IPS DF 4.7 (cell line): Measurements from ENCODE around the gene KLF16.

Source experiments
- DNase-seq: peaks from one replicate; pipeline ENCODE4 v3.0.0-alpha.2; 2013; ENCODE audit warnings: low spot score; ENCODE audit errors: extremely low read depth

Gene KLF16

DNA sequence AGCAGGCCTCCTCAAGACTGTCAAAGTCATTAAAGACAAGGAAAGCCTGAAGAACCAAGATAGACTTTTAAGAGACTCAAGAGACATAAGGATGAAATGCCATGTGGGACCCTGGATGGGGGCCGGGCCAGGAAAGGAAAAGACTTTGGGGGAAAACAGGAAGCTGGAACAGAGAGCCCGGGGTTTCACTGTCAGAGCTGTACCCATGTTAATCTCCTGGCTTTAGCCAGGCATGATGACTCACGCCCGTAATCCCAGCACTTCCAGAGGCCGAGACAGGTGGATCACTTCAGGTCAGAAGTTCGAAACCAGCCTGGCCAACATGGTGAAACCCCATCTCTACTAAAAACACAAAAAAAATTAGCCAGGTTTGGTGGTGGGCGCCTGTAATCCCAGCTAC lies 5.6 kb upstream of the KLF16 start:
- no peak for DNase-seq

DNA sequence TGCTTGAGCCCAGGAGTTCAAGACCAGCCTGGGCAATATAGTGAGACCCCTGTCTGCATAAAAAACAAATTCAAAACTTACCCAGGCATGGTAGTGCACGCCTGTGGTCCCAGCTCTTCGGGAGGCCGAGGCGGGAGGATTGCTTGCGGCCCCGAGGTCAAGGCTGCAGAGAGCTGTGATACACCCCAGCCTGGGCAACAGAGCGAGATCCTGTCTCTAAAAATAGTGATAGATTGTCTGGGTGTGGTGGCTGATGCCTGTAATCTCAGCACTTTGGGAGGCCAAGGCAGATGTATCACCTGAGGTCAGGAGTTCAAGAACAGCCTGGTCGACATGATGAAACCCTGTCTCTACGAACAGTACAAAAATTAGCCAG lies 4.0 kb upstream of the KLF16 start:
- no peak for DNase-seq

DNA sequence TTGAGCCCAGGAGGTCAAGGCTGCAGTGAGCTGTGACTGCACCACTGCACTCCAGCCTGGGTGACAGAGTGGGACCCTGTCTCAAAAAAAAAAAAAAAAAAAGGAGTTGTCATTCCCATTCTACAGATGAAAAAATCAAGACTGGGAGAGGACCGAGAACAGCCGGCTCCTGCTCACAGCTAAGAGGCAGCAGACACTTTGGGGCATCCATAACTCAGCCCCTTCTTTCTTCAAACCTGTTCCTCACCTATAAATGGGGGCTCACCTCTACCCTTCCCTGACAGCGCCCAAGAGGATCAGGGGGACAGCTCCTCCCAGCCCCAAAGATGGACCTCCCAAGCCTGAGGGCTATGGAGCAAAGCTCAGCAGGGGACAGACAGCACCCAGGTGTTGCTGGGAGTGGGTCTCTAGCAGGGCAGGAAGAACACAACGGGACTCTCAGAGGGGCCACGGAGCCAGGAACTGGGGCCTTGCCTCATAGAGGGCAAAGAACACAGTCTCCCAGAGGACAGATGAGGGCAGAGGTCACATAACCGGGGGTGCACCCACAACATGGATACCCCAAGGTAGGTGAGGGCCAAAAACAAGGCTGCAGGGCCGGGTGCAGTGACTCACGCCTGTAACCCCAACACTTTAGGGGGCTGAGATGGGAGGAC lies 3.4 kb upstream of the KLF16 start:
- DNase-seq, result no peak

DNA sequence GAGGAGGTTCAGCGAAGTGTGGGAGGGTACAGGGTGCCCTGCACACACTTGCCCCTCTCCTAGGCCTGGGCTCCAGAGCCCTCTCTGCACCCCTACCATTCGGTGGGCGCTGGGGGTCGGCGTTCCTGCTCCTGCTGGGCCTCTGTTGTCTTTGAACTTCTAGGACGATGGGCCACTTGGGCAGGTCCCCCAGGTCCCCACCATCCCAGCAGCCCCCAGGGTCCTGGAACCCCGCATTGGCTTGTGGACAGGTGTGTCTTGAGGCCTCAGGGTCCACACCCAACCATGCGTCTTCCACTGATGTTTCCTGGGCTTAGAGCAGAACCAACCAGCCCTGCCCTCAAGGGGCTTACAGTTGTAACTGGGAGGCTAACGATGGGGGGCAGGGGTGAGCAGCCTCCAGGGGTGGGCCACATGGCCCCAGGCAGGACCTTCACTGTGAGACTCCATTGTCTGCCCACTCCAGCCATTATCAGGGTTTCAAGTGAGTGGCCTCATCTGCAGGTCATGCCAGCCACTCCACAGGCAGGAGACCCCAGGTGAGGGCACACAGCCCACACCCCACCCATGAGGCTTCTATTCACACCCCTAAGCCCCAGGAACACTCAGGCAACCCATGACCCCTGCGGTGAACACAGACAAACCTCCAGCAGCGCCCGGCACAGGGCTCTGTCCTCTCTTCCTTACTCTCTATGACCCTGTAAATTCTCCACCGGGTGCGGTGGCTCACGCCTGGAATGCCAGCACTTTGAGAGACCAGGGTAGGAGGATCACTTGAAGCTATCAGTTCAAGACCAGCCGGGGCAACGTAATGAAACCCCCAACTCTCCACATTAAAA lies 2.0 kb upstream of the KLF16 start:
- DNase-seq, result no peak

DNA sequence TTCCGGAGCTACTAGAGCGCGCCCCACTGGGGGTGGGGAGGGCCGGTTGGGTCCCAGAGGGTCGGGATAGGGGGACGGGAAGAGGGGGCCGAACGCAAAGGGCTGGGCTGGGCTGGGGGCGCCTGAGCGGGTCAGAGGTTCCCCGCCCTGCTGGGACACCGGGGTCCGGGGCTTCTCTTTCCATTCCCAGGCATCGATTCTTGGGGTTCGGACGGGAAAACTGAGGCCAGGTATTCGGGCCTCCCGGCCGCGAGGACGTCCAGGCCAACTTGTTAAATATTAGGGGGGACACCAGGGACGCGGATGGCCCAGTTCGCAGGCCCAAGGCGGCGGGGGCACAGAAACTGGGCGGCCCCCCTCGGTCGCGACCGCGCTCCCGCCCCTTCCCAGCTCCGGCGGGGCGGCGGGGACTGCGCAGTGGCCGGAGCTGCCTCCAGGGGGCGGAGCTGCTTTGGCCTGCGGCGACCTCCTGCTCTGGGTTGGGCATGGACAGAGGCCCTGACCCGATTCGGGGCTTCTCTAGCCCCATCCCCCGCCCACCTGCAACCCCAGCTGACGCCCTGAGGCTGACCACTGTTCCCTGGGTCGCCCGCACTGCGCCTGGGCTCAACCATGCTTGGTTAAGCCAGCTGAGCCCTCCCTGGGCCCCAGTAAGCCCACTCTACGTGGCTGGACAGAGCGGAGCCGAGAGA lies 1.2 kb upstream of the KLF16 start:
- DNase-seq, result no peak

DNA sequence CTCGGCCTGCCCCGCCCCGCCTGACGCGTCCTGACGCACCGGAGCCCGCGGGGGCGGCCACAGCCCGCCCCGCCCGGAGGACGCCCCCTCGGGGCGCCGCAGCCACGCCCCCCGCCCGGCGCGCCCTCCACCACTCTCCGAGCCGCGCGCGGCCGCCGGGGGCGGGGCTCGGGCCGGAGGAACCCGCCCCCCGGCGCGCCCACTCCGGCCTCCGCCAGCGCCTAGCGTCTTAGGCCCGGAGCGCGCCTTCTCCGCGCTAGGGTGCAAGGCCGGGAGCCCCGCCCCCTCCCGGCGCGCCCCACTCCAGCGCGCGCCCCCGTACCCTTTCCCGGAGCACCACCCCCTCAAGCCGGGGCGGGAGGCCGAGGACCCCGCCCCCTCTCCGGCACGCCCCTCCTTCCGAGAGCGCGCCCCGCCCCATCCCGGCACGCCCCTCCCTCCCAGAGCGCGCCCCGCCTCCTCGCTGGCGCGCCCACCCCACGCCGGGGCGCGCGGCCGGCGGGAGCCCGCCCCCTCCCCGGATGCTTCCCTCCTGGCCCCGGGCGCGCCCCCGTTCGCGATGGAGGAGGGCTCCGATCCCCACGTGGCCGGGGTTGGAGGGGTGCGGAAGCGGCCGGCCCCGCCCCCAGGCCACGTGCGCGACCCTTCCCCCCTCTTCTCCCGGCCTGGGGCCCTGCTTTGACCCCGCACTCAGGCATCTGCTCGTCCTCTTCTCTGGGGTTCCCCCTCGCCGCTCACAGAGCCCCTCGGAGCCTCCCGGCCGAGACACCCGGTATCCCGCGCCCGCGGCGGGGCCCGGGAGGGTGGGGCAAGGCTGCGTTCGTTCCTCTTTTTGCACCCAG lies 480 bp upstream of the KLF16 start:
- DNase-seq, result no peak

DNA sequence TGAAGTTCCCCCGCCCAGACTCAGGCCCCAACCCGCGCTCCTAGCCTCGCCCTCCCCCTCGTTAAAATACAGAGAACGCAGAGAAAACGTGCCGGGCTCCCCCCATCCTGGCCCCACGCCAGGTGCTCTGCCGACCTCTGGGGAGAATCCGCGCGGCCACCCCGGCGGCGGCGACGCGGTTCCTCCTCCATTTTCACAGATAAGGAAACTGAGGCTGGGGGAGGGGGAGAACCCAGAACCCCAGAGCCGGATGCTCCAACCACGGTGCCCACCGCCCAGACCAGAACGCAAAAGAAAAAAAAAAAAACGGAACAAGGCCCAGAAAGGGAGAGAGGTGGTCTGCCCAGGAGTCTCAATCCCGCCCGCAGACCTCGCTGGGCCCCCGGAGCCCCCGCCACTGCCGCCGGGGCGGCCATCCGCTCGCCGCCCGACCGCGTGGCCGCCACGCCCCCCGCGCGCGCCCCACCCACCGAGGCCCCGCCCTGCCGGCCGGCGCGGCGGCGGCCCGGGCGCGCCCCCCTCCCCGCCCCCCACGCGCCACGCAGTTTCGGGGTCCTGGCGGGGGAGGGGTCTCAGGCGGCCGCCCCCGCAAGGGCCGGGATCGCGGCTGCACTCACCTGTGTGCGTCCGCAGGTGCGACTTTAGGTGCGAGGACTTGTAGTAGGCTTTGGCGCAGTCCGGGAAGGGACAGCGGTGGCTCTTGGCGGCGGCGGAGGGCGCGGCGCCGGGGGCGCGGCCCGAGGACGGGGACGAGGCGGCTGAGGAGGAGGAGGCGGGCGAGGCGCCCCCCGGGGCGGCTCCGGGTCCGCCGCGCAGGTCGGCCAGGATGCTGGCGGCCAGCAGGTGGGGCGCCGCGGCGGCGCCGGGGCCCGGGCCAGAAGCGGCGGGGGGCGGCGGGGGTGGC lies 703 bp downstream of the KLF16 start:
- DNase-seq, result no peak

DNA sequence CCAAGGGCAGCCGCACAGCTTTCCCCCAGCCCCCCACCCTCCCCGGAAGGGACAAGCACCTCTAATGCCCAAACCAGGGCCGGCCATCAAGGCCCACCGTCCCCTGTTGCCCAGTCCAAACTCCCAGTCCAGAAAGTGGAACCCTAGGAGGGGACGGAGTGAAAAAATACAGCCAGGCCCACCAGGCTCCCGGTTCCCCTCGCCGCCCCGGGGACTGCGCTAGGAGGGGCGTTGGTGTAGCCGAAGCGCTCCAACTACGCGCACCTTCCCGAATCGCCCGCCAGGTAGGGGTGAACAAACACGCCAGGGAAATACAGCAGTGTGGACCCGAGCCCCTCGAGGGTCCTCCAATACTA lies 1.3 kb downstream of the KLF16 start:
- no peak for DNase-seq

DNA sequence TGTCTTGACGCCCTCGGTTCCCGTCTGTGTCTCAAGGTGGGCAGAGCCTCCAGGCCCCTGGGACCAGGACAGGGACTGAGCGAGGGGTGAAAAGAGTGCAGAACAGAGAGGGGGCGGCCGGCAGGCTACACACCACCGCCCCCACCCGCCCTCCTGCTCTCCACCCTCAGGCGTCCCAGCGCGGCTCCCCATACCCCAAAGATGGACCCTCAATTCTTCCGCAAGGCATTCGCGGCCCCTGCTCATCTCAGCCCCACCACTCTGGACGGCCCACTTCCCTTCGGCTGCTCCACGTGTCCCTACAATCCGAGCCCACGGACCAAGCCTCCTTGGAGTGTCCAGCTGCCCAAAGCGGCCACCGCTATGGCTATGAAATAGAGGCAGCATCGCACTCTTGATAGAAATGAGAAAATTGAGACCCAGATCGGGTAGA lies 1.8 kb downstream of the KLF16 start:
- DNase-seq, result no peak

DNA sequence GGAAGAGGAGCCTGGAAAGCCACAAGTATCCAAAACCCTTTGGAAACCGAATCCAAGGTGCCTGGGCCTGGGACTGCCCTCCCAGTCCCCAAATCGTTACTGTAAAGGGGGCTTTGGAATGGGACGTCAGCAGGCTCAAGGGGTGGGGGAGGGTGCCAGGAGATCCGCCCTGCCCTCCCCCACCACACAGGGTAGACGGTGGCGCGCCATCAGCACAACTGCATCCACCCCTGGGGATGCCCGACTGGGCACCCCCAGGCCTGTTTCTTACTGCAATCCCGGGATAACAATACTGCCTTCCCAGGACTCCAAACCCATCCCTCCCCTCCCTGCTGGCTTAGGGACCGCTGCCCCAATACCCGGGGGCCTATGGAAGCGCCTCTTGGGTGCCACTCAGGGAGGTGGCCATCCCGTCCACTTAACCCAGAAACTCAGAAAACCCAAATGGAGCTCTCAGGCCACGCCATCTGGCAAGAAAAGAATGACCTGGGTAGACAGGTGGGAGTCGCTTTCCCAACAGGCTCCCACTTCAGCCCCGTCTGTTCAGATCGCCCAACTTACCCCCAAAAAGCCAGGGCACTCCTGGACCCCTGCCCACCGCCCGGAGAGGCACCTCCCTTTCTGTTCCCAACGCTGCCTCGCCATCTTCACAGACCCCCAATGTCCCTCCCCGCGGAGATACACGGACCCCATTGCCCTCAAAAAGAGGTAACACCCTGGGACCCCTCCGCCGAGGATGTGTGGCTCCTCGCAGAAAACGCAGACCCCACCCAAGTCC lies 2.4 kb downstream of the KLF16 start:
- no peak for DNase-seq

DNA sequence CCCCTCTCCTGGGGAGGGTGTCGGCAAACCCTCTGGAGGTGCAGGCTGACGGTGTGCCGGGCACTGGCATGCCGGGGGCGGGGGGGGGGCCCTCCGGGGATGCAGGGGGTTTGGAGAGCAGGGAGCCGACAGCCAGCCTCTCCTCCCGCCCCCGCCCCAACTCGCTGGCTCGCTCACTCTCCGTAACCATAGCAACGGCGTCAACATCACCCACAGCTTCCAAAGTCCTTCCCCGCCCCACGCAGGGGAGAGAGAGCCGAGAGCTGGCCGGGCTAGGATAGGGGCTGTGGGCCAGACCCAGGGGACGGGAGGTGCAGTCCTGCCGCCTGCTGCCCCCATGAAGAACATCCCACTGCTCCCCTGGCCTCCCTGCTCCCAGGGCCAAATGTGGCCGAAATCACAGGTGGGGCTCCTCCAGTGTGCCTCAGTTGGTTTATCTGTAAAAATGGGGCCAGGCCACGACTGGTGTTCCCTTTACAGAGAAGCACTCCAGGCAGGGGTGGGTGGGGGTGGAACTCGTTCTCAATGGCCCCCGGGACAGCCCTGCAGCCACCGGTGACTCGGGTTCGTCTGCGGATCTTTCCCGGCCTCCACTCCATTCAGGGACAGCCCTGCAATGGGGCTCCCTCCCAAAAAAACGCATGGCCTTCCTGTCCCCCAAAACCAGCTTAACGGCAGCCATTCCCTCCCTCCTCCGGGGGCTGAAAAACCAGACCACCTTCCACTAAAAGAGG lies 3.2 kb downstream of the KLF16 start:
- DNase-seq, result no peak

DNA sequence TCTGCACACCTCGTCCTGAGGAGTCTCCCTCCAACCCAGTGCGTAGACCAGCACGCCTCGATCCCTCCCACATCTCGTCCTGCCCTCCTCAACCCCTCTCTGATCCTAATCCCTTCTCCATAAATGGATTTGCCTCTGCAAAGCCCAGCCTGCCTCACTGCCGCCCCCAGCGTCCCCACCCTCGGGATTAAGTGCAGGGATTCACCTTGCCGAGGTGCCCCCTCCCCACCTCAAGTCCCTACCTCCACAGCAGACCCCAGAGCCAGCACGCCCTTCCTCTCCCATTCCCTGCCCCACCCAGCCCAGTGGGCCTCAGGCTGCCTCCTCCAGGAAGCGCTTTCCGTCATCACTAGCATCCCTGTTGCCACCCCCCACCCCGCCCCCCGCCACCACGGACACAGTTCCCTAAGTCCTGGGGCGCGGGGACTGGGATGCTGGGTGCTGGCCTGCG lies 4.0 kb downstream of the KLF16 start:
- no peak for DNase-seq

DNA sequence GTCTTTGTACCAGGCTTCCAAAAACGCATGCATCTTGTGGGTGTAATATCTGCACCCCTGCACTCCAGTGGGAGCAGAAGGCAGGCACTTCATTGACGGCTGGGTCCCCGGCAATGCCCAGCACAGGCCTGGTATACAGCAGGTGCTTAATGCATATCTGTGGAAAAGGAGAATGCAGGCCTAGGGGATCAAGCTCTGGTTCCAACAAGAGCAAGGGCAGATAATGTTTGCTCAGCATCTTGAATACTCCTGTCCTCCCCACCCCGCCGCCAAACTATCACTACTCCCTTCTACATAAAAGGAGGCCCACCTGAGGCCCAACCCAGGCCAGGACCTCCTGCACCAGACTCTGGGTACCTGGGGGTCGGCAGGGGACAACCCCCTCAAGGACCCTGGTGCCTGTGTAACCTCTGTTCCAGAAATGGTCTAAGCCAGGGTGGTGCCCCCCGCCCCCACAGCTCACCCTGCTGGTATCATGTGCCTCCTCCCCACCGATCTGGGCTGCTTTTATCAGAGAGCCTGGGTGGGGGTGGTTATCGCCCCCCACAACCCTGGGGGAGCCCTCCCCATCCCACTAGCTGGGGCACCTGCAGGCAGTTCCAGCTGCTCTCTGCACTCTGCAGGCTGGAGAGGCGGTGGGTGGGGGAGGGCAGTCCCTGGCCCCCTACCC lies 4.8 kb downstream of the KLF16 start:
- DNase-seq, result no peak

DNA sequence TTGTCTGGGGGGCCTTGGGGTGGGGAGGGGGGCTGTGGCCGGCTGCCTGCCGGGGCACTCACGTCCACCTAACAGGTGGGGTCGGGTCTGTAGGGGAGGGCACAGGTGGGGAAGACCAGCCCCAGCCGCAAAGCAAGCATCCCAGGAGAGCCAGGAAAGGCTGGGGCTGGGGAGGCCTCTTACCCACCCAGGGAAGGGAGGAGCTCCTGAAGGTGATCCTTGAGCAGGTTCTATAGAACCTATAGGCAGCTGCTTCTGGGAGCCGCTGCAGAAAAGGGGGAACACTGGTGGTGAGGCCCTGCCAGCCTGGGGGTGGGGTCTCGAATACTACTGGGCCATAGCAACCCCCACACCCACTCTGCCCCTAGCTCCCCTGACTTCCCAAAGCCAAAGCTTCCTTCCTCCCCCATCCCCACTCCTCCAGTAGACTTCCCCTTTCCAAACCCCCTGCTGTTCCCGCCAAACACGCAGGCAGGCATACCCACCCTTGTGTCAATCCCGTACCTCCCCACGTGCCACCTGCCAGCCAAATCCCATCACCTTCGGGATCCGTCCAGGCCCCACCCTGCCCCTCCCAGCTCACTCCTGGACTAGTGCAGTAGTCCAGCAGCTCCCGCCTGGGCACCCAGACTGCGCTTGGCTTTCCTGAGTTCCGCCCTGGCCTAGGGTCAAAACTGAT lies 5.6 kb downstream of the KLF16 start:
- no peak for DNase-seq

DNA sequence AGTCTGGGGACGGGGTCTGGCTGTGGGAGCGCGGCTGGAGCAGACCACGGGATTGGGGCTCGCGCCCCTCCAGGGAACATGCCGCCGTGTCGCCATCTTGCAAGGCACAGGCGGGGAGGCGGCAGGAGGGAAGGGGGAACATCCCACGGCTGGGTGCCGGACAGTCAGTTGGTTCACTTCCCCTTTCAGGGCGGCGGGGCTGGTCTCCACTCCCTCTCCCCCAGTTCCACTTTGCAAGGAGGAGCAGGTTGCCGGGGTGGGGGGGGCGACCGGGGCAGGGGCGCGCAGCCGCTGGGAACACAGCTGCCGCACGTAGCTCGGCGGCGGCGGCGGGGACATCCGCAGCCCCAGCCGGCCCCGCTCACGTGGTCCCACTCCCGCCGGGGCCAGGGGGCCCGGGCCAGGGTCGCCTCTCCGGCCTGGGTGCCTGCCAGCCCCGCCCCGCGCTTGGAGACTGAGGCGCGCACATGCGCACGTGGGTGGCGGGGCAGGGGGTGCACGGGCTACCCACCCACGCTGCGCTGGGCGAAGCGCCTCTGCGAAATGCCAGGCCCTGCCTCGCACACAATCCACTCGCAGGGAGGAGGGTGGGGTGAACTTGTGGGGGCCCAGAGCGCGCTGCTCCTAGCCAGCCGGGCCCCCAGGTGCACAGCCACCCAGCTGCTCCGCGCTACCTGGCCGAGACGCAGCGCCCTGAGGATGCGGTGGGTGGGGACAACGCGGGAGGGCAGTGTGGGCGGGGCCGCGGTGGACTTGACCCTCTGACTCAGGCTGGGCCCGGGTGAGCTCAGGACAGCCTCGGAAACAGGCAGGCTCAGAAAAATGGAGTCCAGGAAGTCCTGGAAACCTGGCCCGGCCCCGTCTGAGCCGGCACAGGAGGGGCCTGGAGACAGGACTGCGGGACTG lies 6.4 kb downstream of the KLF16 start:
- no peak for DNase-seq

DNA sequence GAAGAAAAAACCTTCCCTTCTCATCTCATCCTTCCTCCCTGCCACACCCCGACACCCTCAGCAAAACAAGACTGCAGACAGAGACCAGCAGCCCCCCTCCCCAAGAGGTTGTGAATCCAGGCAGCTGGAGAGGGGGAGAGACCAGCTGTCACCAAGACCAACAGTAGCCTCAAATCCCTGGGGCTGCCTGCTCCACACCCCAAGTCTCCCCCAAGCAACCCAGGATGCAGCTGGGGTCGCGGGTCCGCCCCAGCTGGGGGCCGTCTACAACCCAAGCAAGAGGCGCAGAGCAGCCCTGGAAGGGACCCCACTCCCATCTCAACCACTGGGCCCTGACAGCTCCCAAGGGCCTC lies 7.1 kb downstream of the KLF16 start:
- no peak for DNase-seq

DNA sequence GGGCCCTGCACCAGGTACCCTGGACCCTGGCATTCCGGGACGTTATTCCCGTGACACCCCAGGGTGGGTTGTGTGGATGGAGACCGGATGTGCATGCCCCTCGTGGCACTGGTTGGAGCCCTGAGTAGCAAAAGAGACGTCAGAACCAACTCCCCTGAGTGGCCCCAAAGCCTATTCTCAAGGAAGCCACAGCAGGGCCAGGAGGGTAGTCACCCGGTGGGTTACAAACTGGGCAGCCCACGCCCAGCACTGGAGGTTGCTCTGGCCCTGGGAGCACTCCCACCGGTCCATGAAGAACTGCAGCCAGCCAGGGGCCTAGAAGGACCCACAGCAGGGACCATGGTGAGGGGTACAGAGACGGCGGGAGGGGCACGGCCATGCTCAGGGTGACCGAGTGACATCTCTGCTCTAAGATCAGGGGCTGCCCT lies 7.5 kb downstream of the KLF16 start:
- no peak for DNase-seq
